ENCODE results near the gene ABCF2.

The ABCF2 gene

DNA sequence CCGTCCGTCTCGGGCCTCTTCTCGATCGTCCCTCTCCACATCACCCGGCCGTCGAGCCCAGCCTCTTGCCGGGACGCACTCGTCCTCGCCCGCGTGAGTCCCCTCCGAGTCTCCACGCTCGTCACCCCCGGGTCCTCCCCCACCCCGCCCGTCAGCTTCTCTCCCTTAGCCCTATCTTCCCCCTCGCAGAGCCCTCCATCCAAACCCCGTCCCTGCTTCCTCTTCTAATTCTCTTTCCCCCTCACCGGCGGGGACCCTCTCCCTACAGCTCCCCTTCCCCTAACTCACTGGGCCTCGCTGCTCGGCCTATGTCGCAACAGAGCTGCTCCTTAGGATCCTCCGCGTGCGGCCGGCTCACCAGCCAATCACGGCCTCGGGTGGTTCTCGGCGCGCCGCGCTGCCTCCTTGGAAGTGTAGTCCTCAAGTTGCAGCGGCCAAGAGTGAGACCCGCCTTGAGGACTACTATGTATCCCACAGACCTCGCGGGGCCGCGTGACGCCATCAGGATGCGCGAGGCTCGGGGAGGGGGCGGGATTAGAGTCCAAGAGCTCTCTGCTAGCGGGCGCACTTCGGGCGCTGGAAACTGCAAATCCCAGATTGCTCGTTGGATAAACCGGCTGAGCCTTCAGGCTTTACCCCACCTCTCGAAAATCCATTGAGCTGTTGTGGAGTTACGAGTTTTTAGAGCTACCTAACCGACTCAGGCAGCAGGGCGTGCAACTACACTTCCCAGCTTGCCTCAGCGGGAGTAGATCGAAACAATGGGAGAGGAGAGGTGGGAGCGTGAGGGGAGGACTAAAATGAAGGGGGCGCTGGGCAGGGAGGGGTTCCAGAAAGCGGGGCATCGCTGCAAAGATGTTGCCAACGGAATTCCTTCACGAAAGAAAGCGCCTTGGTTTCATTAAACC is at the start of gene ABCF2:
Gene ABCF2, minus strand, starts transcription at position 331 of the 908 bp plus-strand sequence. CDS start 747 bp downstream, outside the sequence.
- peaks cover 22% of the 10 kb centered on the region for H3K36me3 ChIP-seq (replicated peaks)
- peak within 1 kb of the TSS; percentile 51 for H3K27ac ChIP-seq
- H3K4me3 ChIP-seq (ENCODE audit: low read depth, low read length) = peak within 1 kb of the TSS; percentile 83
- H3K27me3 ChIP-seq (replicated peaks) = no peaks in the 10 kb centered on the region
- peak; percentile 100 for DNase-seq
- peak; percentile 11 for TF ChIP-seq CTCF (IDR thresholded peaks at IDR 0.05; ENCODE audit: low read depth, low read length, missing control alignments)
- in situ Hi-C loops (cut with HindIII; ENCODE audit: low pct_ligation_motif_present, low sequenced_read_pairs) = no loop called here

DNA sequence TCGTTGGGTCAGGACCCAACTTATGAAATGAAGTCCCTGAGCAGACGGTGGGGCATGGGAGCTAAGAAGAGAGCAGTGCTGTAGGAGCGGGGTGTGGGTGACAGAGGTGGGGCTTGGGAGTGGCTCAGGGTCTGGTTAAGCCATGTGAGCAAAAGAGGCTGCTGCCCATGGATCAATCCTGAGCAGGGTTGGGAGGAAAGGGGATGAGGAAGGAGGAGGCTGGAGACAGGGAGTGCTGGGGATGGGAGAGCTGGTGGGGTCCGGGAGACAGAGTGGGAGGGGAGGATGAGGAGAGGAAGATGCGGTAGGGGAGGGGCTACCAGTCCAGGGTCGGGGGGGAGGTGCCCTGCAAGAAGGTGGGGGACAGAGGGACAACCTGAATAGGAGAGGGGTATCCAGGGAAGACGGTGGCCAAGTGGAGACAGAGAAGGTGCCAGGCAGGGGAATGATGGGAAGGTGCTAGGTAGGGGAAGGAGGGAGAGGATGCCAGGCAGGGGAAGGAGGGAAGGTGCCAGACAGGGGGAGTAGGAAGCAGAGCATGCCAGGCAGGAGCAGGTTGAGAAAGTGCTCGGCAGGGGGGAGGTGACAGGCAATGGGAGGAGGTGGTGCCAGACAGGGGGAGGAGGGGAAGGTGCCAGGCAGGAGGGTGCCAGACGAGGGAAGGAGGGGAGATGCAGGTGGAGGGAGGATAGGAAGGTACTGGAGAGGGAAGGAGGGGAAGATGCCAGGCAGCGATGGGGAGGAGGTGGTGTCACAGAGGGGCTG is 49.0 kb upstream of the ABCF2 start:
- no peak for TF ChIP-seq CTCF (IDR thresholded peaks at IDR 0.05; ENCODE audit: low read depth, low read length, missing control alignments)
- in situ Hi-C loops (cut with HindIII; ENCODE audit: low pct_ligation_motif_present, low sequenced_read_pairs) = no loop called here
- DNase-seq = no peak
- Histone ChIP-seq H3K27me3 (replicated peaks) (peaks cover 5% of the 10 kb centered on the region), H3K27ac (no peak overlapping the region), H3K36me3 (replicated peaks) (no peaks in the 10 kb centered on the region), H3K4me3 (ENCODE audit: low read depth, low read length) (no peak overlapping the region)

GRCh38 chr7:151274936-151275812 is 48.2 kb upstream of the ABCF2 start:
- Histone ChIP-seq H3K27ac (no peak overlapping the region), H3K4me3 (ENCODE audit: low read depth, low read length) (no peak overlapping the region), H3K27me3 (replicated peaks) (peaks cover 5% of the 10 kb centered on the region), H3K36me3 (replicated peaks) (no peaks in the 10 kb centered on the region)
- in situ Hi-C loops (cut with HindIII; ENCODE audit: low pct_ligation_motif_present, low sequenced_read_pairs) = no loop called here
- no peak for DNase-seq
- TF ChIP-seq CTCF (IDR thresholded peaks at IDR 0.05; ENCODE audit: low read depth, low read length, missing control alignments) = no peak

DNA sequence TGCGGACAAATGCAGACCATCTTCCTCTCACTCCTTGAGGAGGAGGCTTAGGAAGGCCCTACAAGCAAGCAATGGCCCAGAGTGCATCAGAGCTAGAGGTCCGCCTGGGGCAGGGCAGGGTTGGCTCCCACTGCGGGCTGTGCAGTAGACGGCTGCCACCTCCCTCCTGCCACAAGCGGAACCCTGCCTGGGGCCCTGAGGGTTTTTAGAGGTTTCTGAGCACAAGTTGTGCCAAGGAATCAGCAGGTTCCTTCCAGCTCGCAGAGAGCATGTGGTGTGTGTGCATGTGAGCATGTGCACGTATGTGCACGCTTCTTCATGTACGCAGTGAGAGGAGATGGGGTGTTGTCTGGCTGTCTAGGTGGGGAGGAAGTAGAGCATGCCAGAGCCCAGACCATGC is 47.4 kb upstream of the ABCF2 start:
- no peak overlapping the region for H3K27ac ChIP-seq
- H3K27me3 ChIP-seq (replicated peaks) = peaks cover 5% of the 10 kb centered on the region
- no peaks in the 10 kb centered on the region for H3K36me3 ChIP-seq (replicated peaks)
- in situ Hi-C loops (cut with HindIII; ENCODE audit: low pct_ligation_motif_present, low sequenced_read_pairs) = no loop called here
- no peak overlapping the region for H3K4me3 ChIP-seq (ENCODE audit: low read depth, low read length)
- no peak for TF ChIP-seq CTCF (IDR thresholded peaks at IDR 0.05; ENCODE audit: low read depth, low read length, missing control alignments)
- DNase-seq = no peak

DNA sequence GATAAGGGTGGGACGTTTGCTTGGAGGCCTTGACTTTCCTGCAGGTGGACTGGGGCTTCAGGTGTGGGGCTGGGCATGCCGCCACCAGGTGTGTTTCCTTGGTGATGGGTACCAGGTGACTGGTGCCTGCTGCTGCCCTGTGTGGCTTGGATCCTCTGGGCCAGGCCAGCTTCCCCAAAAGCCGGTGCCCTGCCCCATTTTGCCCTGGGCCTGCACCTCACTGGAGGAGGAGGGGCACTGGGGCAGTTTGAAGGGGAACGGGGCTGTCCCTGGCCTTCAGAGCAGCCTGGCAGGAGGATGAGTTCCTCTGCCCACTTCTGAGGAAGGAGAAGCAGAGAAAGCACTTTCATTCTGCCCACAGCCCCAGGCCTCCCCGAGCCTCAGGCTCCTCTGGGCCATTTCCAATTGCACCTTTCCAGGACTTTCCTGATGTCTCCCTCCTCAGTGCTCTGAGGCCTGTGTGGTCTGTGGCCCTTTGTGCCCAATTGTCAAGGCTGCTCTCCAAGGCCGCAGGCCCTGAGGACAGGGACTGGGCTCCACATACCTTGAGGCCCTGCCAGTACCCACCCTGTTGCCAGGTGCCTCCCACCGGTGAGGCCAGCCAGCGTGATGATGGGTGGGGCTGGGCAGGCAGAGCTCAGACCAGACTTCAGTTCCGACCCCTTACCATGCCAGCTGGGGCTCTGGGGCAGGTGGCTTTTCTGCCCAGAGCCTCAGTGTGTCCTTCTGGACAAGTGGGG is 46.8 kb upstream of the ABCF2 start:
- in situ Hi-C loops (cut with HindIII; ENCODE audit: low pct_ligation_motif_present, low sequenced_read_pairs) = no loop called here
- DNase-seq = no peak
- no peak for TF ChIP-seq CTCF (IDR thresholded peaks at IDR 0.05; ENCODE audit: low read depth, low read length, missing control alignments)
- H3K4me3 ChIP-seq (ENCODE audit: low read depth, low read length) = no peak overlapping the region
- peaks cover 5% of the 10 kb centered on the region for H3K27me3 ChIP-seq (replicated peaks)
- H3K36me3 ChIP-seq (replicated peaks) = no peaks in the 10 kb centered on the region
- no peak overlapping the region for H3K27ac ChIP-seq

Measured in brain microvascular endothelial cell (primary cell).